ENCODE results near the gene CTBP1. TPM values are rescaled to one million over a fixed set of nuclear protein-coding genes. Genes with fewer than 3 reads are reported as not detected.
A peak's percentile ranks its signal among the peaks of the same experiment; 100 is the strongest.

Gene CTBP1
- total and polyA plus RNA-seq, 2 experiments from 2014 or later, result 40.1 to 160 TPM

GRCh38 chr4:1255699-1256098 lies 6.8 kb upstream of the CTBP1 start:
- Histone ChIP-seq H3K4me2 (ENCODE audit: unreplicated experiment) (no peak overlapping the region), H3K27ac (no peak overlapping the region), H3K9me3 (ENCODE audit: low read depth) (no peaks in the 10 kb centered on the region), H3K27me3 (replicated peaks; ENCODE audit: insufficient read depth) (no peaks in the 10 kb centered on the region), H2AFZ (no peak overlapping the region), H3F3A (ENCODE audit: insufficient read depth) (0 out of 2 replicates have a peak, but pooled peaks cover 12% of the 10 kb centered on the region), H3K9ac (no peak overlapping the region), H3K36me3 (ENCODE audit: low read depth) (no peaks in the 10 kb centered on the region), H3K9me2 (ENCODE audit: insufficient read depth) (no peaks in the 10 kb centered on the region), H3K4me3 (no peak overlapping the region), H3K4me1 (ENCODE audit: insufficient read depth) (no peaks in the 10 kb centered on the region), H3K79me2 (ENCODE audit: insufficient read depth) (peaks cover 13% of the 10 kb centered on the region), H4K20me1 (ENCODE audit: insufficient read depth) (no peaks in the 10 kb centered on the region)
- whole genome bisulfite sequencing, 2 experiments (ENCODE audit: low coverage in 1 of 2, low lambda C conversion rate in 2 of 2, missing lambda C conversion rate in 2 of 2), result 96 to 98% methylated on average over 2 of the region's 2 CpGs
- TF ChIP-seq EZH2phosphoT487 (IDR thresholded peaks at IDR 0.05; ENCODE audit: insufficient read depth, low read depth), result no peak
- no peak for DNase-seq
- in situ Hi-C loops (cut with MboI), result no loop called here

- Histone ChIP-seq H2AFZ (no peak overlapping the region), H3K4me1 (ENCODE audit: insufficient read depth) (no peaks in the 10 kb centered on the region), H3K9me2 (ENCODE audit: insufficient read depth) (no peaks in the 10 kb centered on the region), H3K27ac (no peak overlapping the region), H3K9ac (no peak overlapping the region), H3K4me3 (no peak overlapping the region), H3K27me3 (replicated peaks; ENCODE audit: insufficient read depth) (no peaks in the 10 kb centered on the region), H3K36me3 (ENCODE audit: low read depth) (no peaks in the 10 kb centered on the region), H3K9me3 (ENCODE audit: low read depth) (no peaks in the 10 kb centered on the region), H3K79me2 (ENCODE audit: insufficient read depth) (peaks cover 19% of the 10 kb centered on the region), H3F3A (ENCODE audit: insufficient read depth) (0 out of 2 replicates have a peak, but pooled peaks cover 12% of the 10 kb centered on the region), H3K4me2 (ENCODE audit: unreplicated experiment) (no peak overlapping the region), H4K20me1 (ENCODE audit: insufficient read depth) (no peaks in the 10 kb centered on the region)
- peak; percentile 63 for DNase-seq
- 90 to 98% methylated on average over 4 of the region's 4 CpGs for WGBS, 2 experiments (ENCODE audit: low coverage in 1 of 2, low lambda C conversion rate in 2 of 2, missing lambda C conversion rate in 2 of 2)
- in situ Hi-C loops (cut with MboI), result no loop called here
- TF ChIP-seq EZH2phosphoT487 (IDR thresholded peaks at IDR 0.05; ENCODE audit: insufficient read depth, low read depth), result no peak
- no peak for TF ChIP-seq EZH2 (IDR thresholded peaks at IDR 0.05; ENCODE audit: insufficient read depth, poor library complexity, severe bottlenecking)
These were observed 6.2 kb upstream of the CTBP1 start for GRCh38 chr4:1255151-1255550.

- Histone ChIP-seq H3K79me2 (ENCODE audit: insufficient read depth) (peaks cover 20% of the 10 kb centered on the region), H3K27ac (no peak overlapping the region), H3K9me2 (ENCODE audit: insufficient read depth) (no peaks in the 10 kb centered on the region), H3K4me3 (no peak overlapping the region), H3F3A (ENCODE audit: insufficient read depth) (0 out of 2 replicates have a peak, but pooled peaks cover 12% of the 10 kb centered on the region), H3K4me2 (ENCODE audit: unreplicated experiment) (no peak overlapping the region), H2AFZ (no peak overlapping the region), H3K27me3 (replicated peaks; ENCODE audit: insufficient read depth) (no peaks in the 10 kb centered on the region), H3K9me3 (ENCODE audit: low read depth) (no peaks in the 10 kb centered on the region), H4K20me1 (ENCODE audit: insufficient read depth) (no peaks in the 10 kb centered on the region), H3K36me3 (ENCODE audit: low read depth) (no peaks in the 10 kb centered on the region), H3K9ac (no peak overlapping the region), H3K4me1 (ENCODE audit: insufficient read depth) (no peaks in the 10 kb centered on the region)
- in situ Hi-C loops (cut with MboI), result no loop called here
- TF ChIP-seq EZH2 (IDR thresholded peaks at IDR 0.05; ENCODE audit: insufficient read depth, poor library complexity, severe bottlenecking) (no peak), EZH2phosphoT487 (IDR thresholded peaks at IDR 0.05; ENCODE audit: insufficient read depth, low read depth) (no peak)
- WGBS, 2 experiments (ENCODE audit: low coverage in 1 of 2, low lambda C conversion rate in 2 of 2, missing lambda C conversion rate in 2 of 2), result 95 to 98% methylated on average over 5 of the region's 5 CpGs
- no peak for DNase-seq
These were observed 4.9 kb upstream of the CTBP1 start for GRCh38 chr4:1253831-1254230.

GRCh38 chr4:1252928-1253492 lies 4.1 kb upstream of the CTBP1 start:
- Histone ChIP-seq H2AFZ (no peak overlapping the region), H3K4me1 (ENCODE audit: insufficient read depth) (no peaks in the 10 kb centered on the region), H3K9me3 (ENCODE audit: low read depth) (no peaks in the 10 kb centered on the region), H3K9ac (no peak overlapping the region), H3K4me3 (no peak overlapping the region), H3K27ac (no peak overlapping the region), H3K27me3 (replicated peaks; ENCODE audit: insufficient read depth) (no peaks in the 10 kb centered on the region), H3K79me2 (ENCODE audit: insufficient read depth) (peaks cover 20% of the 10 kb centered on the region), H3F3A (ENCODE audit: insufficient read depth) (0 out of 2 replicates have a peak, but pooled peaks cover 12% of the 10 kb centered on the region), H3K36me3 (ENCODE audit: low read depth) (no peaks in the 10 kb centered on the region), H4K20me1 (ENCODE audit: insufficient read depth) (no peaks in the 10 kb centered on the region), H3K4me2 (ENCODE audit: unreplicated experiment) (no peak overlapping the region), H3K9me2 (ENCODE audit: insufficient read depth) (no peaks in the 10 kb centered on the region)
- WGBS, 2 experiments (ENCODE audit: low coverage in 1 of 2, low lambda C conversion rate in 2 of 2, missing lambda C conversion rate in 2 of 2), result 97 to 99% methylated on average over 6 of the region's 6 CpGs
- TF ChIP-seq EZH2 (IDR thresholded peaks at IDR 0.05; ENCODE audit: insufficient read depth, poor library complexity, severe bottlenecking) (no peak), EZH2phosphoT487 (IDR thresholded peaks at IDR 0.05; ENCODE audit: insufficient read depth, low read depth) (no peak)
- in situ Hi-C loops (cut with MboI), result no loop called here
- no peak for DNase-seq

GRCh38 chr4:1251773-1252066 lies 2.8 kb upstream of the CTBP1 start:
- no peaks in the 10 kb centered on the region for H3K36me3 ChIP-seq (ENCODE audit: low read depth)
- no peak for DNase-seq
- in situ Hi-C loops (cut with MboI), result no loop called here
- H3K9ac ChIP-seq, result no peak overlapping the region
- TF ChIP-seq EZH2phosphoT487 (IDR thresholded peaks at IDR 0.05; ENCODE audit: insufficient read depth, low read depth) (no peak), EZH2 (IDR thresholded peaks at IDR 0.05; ENCODE audit: insufficient read depth, poor library complexity, severe bottlenecking) (no peak)
- H3K9me2 ChIP-seq (ENCODE audit: insufficient read depth), result no peaks in the 10 kb centered on the region
- peaks cover 33% of the 10 kb centered on the region for H3K79me2 ChIP-seq (ENCODE audit: insufficient read depth)
- WGBS, 2 experiments (ENCODE audit: low coverage in 1 of 2, low lambda C conversion rate in 2 of 2, missing lambda C conversion rate in 2 of 2), result 93 to 95% methylated on average over 11 of the region's 11 CpGs
- no peaks in the 10 kb centered on the region for H4K20me1 ChIP-seq (ENCODE audit: insufficient read depth)
- H3F3A ChIP-seq (ENCODE audit: insufficient read depth), result 0 out of 2 replicates have a peak, but pooled peaks cover 12% of the 10 kb centered on the region
- no peak overlapping the region for H2AFZ ChIP-seq
- H3K9me3 ChIP-seq (ENCODE audit: low read depth), result no peaks in the 10 kb centered on the region
- H3K4me1 ChIP-seq (ENCODE audit: insufficient read depth), result 0 out of 2 replicates have a peak, but pooled peaks cover 4% of the 10 kb centered on the region
- no peaks in the 10 kb centered on the region for H3K27me3 ChIP-seq (replicated peaks; ENCODE audit: insufficient read depth)
- no peak overlapping the region for H3K27ac ChIP-seq
- H3K4me3 ChIP-seq, result no peak overlapping the region
- no peak overlapping the region for H3K4me2 ChIP-seq (ENCODE audit: unreplicated experiment)

Data from GM23248 (cell line).